HG02610 (cell line): ENCODE data around the gene BGN.

ENCODE experiments used
- ATAC-seq: cut with Tn5 transposase; IDR thresholded peaks from one replicate; pipeline ENCODE4 v1.9.1; 2021; ENCODE audit warnings: mild to moderate bottlenecking, moderate library complexity; ENCODE audit not compliant: unreplicated experiment

BGN gene

DNA sequence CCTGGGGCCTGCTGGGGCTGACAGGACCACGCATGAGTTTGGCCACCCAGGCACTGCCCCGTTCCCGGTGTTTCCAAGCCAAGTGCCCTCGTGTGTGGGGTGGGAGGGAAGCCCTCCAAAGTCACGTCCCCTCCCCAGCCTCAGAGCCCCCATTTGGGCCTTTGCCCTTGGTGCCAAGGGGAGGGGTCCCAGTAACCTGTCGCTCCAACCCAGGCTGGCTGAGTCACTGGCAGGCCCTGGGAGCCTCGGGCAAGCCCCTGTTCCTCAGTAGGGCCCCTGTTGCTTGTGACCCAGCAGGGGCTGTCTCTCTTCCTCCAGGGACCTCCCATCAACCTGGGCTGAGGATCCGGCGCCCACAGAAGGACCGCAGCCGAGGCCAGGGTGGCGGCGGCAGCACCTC, 13.7 kb upstream of the BGN start:
- no peak for ATAC-seq

GRCh38 chrX:153482376-153483015, 12.3 kb upstream of the BGN start:
- no peak for ATAC-seq

GRCh38 chrX:153485396-153486080, 9.2 kb upstream of the BGN start:
- no peak for ATAC-seq

GRCh38 chrX:153486171-153486570, 8.6 kb upstream of the BGN start:
- ATAC-seq, result no peak

DNA sequence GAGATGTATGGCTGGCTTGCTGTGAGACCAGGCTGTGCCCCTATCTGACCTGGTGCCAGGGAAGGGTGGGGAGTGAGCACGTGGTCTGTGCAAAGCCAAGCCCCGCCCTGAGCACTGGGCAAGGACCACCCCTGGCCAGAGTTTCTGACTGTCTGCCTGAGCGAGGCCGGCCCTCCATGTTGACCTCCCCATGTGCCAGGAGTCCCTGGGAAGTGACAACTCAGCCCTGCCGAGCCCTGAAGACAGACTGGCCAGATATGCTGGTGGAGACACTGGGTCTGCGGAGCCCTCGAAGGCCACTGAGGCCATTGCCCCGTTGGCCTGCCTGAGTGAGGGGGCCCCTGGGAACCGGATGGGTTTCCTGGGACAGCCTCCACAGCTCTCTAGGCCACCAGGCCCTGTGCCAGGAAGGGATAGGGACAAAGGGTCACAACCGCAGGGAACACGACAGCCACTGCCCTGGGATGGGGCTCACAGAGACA, 7.1 kb upstream of the BGN start:
- ATAC-seq, result no peak

GRCh38 chrX:153488231-153488914, 6.4 kb upstream of the BGN start:
- ATAC-seq, result no peak

DNA sequence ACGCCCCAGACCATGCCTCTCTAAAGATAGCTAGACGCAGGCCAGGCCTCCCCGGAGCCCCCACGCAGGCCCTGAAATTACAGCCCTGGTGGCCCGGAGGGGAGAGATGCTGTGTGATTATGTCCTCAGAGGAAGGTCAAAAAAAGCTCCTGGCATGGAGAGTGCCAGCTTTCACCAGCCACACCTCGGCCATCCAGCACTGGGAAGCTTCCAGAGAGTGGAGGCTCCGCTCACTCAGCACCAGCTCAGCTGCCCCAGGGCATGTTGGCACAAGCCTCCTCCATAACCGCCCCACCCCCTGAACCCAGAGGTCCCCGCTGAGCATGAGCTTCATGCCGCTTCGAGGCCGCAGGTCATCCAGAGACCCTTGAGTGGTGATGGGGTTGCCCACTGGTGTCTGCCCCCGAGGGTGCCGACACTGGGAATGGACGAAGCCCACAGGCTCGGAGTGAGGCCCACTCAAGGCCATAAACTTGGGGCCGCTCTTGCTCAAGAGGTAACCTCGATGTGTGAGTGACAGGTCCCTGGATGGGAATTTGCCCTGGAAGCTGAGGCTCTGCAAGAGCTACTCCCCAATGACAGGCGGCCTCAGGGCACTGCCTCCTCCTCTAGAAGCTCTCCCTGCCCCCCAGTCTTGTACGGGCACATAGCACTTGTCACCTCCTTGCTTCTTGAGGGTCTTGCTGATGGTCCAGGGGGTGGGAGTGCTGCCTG, 4.4 kb upstream of the BGN start:
- no peak for ATAC-seq

- no peak for ATAC-seq
Measured at GRCh38 chrX:153491351-153491914, 3.3 kb upstream of the BGN start.

DNA sequence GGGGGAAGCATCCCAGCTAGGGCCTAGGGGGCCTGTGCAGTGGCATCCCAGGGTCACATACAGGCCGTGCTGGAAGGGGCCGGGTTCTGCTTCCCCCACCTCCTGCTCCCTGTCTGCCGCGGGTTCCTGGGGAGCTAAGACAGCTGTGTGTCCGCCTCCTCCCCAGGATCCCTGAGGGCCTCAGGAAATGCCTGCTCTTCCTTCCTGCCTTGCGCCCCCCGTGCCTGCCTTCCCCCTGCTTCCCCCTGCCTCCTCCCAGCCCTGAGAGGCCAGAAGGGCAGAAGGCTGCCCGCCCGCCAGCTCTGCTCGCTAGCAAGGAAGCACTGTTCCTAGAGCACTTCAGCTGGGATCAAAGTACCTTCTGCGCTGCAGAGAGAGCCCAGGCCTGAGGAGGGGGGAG, 2.9 kb upstream of the BGN start:
- ATAC-seq, result no peak

DNA sequence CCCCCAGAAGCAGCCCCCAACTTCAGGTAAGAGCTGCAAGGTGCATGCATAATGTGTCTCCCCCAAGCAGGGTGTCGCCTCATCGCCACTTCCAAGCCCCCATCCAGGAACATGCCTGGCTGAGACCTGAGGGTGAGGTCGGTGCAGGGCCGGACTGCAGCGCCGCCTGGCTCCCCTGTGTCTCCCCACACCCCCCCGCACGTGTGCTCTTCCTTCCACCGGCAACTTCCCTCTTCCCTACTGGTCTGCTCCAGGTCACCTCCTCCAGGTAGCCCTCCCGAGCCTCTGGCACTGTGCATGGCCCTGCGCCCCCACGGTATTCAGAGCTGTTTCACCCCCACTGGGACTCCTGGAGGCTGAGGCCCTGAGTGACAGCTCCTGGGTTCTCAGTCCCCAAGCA, 2.2 kb upstream of the BGN start:
- no peak for ATAC-seq

GRCh38 chrX:153493085-153493484, 1.7 kb upstream of the BGN start:
- ATAC-seq, result no peak

GRCh38 chrX:153494061-153494460, 719 bp upstream of the BGN start:
- ATAC-seq, result no peak

- ATAC-seq, result no peak
Measured at GRCh38 chrX:153495362-153495751, 577 bp downstream of the BGN start.

DNA sequence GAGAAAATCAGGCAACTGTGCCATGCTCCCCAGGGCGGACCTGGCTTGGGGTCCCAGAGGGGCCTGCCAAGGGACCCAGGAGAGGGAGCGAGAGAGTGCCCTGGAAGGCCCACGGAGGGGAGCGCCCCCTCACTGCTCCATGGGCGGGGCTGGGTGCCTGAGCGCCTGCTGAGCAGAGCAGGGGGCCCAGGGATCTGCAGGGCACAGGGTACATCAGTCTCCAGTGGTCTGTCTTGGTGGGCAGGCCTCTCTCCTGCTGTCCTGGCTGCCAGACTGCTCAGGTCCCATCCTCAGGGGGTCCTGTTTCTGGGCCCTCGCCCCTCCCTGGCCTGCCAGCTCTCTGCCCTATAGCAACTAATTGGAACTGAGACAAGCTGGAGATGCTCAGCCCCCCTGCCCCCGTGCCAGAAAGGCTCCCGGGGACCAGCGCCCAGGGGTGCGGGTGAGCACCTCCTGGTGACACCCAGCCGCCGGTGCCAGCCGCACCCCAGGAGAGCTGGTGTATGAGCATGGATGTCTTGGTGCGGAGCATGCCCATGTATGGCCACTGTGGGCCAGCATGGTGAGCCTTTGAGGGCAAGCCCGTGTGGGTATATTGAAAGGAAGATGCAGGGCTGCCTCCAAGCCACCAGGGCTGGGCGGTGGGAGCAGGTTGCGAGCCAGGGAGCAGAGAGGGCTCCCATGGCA, 1.3 kb downstream of the BGN start:
- ATAC-seq, result no peak

DNA sequence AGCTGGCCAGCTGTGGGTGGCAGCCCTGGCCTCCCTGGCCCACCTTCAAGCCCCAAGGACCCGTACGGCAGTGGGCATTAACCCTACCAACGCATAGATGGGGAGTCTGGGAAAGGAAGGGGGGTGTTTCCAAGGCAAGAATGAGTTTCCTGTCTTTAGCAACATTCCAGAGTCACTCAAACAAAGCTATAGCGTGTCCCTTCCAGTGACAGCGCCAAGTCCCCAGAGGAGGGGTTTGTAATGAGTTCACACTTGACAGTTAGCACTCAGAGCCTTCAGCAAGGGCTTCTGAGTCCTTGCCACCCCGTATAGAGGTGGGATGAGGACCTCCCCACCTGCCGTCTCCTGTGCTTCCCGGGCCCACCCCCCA, 1.8 kb downstream of the BGN start:
- ATAC-seq, result no peak

DNA sequence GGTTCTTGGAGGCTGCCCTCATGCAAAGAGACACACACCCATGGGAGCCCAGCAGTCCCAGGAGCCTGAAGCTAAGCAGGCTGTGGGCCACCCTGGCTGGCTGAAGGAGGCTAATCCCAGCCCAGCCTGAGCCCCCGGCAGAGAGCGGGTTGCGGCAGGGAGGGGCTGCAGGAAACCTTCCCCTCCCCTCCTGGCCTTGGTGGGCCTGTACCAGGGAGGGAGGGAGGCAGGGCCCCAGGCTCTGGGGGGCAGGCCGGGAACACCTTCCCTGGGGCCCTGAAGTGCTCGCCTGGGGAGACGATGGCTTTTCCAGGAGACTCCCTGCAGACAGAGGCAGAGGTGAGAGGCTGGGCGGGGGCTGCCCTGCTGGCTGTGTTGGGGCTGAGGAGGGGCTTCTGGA, 3.7 kb downstream of the BGN start:
- no peak for ATAC-seq

DNA sequence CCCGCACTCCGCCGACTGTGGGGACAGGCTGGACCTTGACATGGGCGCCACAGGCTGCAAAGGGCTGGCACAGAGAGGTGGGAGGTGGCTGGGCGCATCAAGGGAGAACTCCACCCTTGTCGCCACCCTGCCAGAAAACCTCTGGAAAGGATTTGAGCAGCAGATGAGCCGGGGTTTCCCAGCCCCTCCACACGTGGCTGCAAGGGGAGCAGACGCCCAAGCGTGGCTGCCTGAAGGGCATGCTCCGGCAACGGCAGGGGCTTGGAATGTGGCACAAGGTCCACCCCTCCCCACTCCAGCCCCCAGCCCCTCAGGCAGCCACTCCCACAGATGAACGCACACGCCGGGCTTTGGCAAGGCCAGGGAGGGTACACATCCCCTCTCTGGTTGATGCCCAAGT, 4.6 kb downstream of the BGN start:
- no peak for ATAC-seq

GRCh38 chrX:153499876-153500275, 5.1 kb downstream of the BGN start:
- ATAC-seq, result no peak

DNA sequence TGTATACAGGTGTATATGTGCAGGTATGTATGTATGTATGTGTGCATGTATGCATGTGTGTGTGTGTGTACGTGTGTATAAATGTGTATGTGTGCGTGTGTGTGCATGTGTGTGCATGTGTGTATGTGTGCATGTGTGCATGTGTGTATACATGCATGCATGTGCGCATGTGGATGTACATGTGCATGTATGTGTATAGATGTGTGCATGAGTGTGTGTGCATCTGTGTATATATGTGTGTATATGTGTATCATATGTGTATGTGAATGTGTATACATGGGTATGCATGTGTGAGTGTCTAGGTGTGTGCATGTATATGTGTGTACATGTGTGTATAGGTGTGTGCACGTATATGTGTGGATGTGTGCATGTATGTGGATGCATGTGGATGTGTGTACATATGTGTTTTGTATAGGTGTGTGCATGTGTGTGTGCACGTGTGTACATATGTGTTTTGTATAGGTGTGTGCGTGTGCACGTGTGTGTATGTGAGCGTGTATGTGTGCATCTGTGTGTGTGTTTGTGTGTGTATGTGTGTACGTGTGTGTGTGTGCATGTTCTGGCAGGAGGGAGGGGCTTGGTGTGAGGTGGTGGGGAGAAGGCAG, 6.0 kb downstream of the BGN start:
- no peak for ATAC-seq

DNA sequence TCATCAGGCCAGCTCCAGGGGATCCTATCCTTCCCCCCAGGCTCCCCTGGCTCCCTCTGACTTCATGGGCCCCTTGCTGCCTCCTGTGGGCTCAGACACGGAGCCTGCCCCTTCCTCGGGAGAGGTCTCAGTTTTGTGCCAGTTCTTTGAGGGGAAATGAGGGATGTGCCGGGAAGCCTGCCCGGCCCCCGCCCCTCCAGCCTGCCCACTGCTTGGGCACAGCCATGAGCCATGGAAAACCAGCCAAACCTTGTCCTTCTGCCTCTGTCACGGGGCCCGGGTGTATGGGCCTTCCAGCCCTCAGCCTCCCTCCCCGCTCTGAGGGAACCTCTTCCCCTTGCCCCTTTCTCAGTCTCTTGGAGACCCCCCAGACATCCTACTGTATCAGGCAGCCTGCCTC, 6.8 kb downstream of the BGN start:
- no peak for ATAC-seq
